Adipose tissue (tissue), 3 donors: ENCODE data around the gene MEN1. TPM values are rescaled to one million over a fixed set of nuclear protein-coding genes. Genes with fewer than 3 reads are reported as not detected.

Experiments used
- H3K27ac ChIP-seq: one replicate; pipeline ENCODE4 v1.5.1; 2013; ENCODE audit warnings: low read depth, low read length
- WGBS, 3 donors: extraction: QIAGEN DNeasy Blood & Tissue Kit; methylation state at CpG; one replicate each; pipeline ENCODE4 v1.1.7; 2013; 5-methylcytosine and 5-hydroxymethylcytosine counted together
- polyA plus RNA-seq, 3 donors: library from polyadenylated mRNA; stranded (reverse); fragments of 200-250 nt; gene quantifications; one replicate each; pipeline ENCODE4 v1.2.3, GENCODE V29; 2013
- donor health status: healthy with polysubstance abuse.
- donor health status: Bipolar disorder and iron deficiency.
- donor health status: healthy.

The MEN1 gene
- polyA plus RNA-seq, 3 donors, result 13.9 to 15.7 (median 14.6) TPM

GRCh38 chr11:64759722-64760719 is 50.3 kb downstream of the MEN1 start, which contains the start of gene PYGM:
PYGM (minus strand) TSS chr11:64759974; CDS start chr11:64759898, 76 bp downstream.
- WGBS, 3 donors, result 48 to 66% (median 56%) methylated on average over 23 to 24 of the region's 24 CpGs
- H3K27ac ChIP-seq, result no peak within 1 kb of the TSS

GRCh38 chr11:64759131-64759721 is 51.1 kb downstream of the MEN1 start:
- WGBS, 3 donors, result 68 to 69% (median 68%) methylated on average over 21 of the region's 21 CpGs
- no peak overlapping the region for H3K27ac ChIP-seq

- WGBS, 3 donors, result 87 to 92% (median 90%) methylated on average over 14 to 15 of the region's 15 CpGs
- H3K27ac ChIP-seq, result no peak overlapping the region
Observed at GRCh38 chr11:64758330-64759079, 51.8 kb downstream of the MEN1 start.

GRCh38 chr11:64757549-64758329 is 52.6 kb downstream of the MEN1 start:
- WGBS, 3 donors, result 87% methylated on average over 19 of the region's 19 CpGs
- H3K27ac ChIP-seq, result no peak overlapping the region

- WGBS, 3 donors, result 84 to 91% (median 90%) methylated on average over 13 of the region's 13 CpGs
- H3K27ac ChIP-seq, result no peak overlapping the region
Observed at GRCh38 chr11:64755681-64756361, 54.5 kb downstream of the MEN1 start.

- 94 to 95% (median 94%) methylated on average over 21 of the region's 21 CpGs for WGBS, 3 donors
- no peak overlapping the region for H3K27ac ChIP-seq
Observed at GRCh38 chr11:64754919-64755662, 55.3 kb downstream of the MEN1 start.

GRCh38 chr11:64754124-64754918 is 56.0 kb downstream of the MEN1 start:
- 85 to 89% (median 87%) methylated on average over 25 to 26 of the region's 26 CpGs for WGBS, 3 donors
- no peak overlapping the region for H3K27ac ChIP-seq

Other genes with a start within 250 kb of the MEN1 start
- gene SLC22A12, start 219.3 kb downstream of the MEN1 start, polyA plus RNA-seq, result under 1 TPM in 2 of 3 donors, not detected in 1; 0.02 to 0.09 TPM
- gene NRXN2, start 87.4 kb downstream of the MEN1 start, polyA plus RNA-seq, result 1 to 10 TPM; 1.2 to 4.6 (median 2.7) TPM
- gene RASGRP2, start 66.4 kb downstream of the MEN1 start, polyA plus RNA-seq, result 10 to 100 TPM in 2 of 3 donors, 1 to 10 TPM in 1; 9.8 to 96.4 (median 26.9) TPM
- gene PYGM, start 50.6 kb downstream of the MEN1 start, polyA plus RNA-seq, result 1 to 10 TPM; 3.2 to 9.6 (median 8.7) TPM
- 100 to 1,000 TPM in 2 of 3 donors, 10 to 100 TPM in 1; 51.6 to 156 (median 124) TPM for gene SF1, start 32.0 kb downstream of the MEN1 start, polyA plus RNA-seq
- 10 to 100 TPM in 2 of 3 donors, 1 to 10 TPM in 1; 6.4 to 23.2 (median 15.4) TPM for gene MAP4K2, start 7.3 kb downstream of the MEN1 start, polyA plus RNA-seq
- gene CDC42BPG, start 34.1 kb upstream of the MEN1 start, polyA plus RNA-seq, result 1 to 10 TPM in 2 of 3 donors, under 1 TPM in 1; 0.90 to 9.7 (median 1.4) TPM
- gene EHD1, start 68.1 kb upstream of the MEN1 start, polyA plus RNA-seq, result 10 to 100 TPM; 10.3 to 68.5 (median 22.9) TPM
- 10 to 100 TPM; 12.4 to 14.7 (median 14.5) TPM for gene ATG2A, start 106.7 kb upstream of the MEN1 start, polyA plus RNA-seq
- 10 to 100 TPM in 2 of 3 donors, 1 to 10 TPM in 1; 10.0 to 17.9 (median 13.0) TPM for gene PPP2R5B, start 114.1 kb upstream of the MEN1 start, polyA plus RNA-seq
- gene GPHA2, start 125.3 kb upstream of the MEN1 start, polyA plus RNA-seq, result 1 to 10 TPM in 1 of 3 donors, not detected in 2; 3.6 TPM
- under 1 TPM in 1 of 3 donors, not detected in 2; 0.08 TPM for gene MAJIN, start 161.6 kb upstream of the MEN1 start, polyA plus RNA-seq
- gene BATF2, start 186.4 kb upstream of the MEN1 start, polyA plus RNA-seq, result 1 to 10 TPM; 1.2 to 7.4 (median 5.5) TPM
- gene ARL2, start 203.6 kb upstream of the MEN1 start, polyA plus RNA-seq, result 100 to 1,000 TPM in 2 of 3 donors, 10 to 100 TPM in 1; 57.9 to 226 (median 169) TPM
- gene SNX15, start 216.9 kb upstream of the MEN1 start, polyA plus RNA-seq, result 10 to 100 TPM; 14.3 to 27.7 (median 25.3) TPM
- gene SAC3D1, start 230.7 kb upstream of the MEN1 start, polyA plus RNA-seq, result 10 to 100 TPM in 1 of 3 donors, 1 to 10 TPM in 2; 7.8 to 10.7 (median 7.9) TPM
- 10 to 100 TPM in 2 of 3 donors, 1 to 10 TPM in 1; 3.1 to 28.8 (median 12.0) TPM for gene NAALADL1, start 248.0 kb upstream of the MEN1 start, polyA plus RNA-seq